OCI-LY1 (cell line): ENCODE measurements around the gene C4orf51.

Source experiments
- H2AFZ ChIP-seq: fragments of 200-600 bp; sonication (generic), shearing (Covaris generic); 2 replicates; pipeline ENCODE4 v1.6.0; 2014; ENCODE audit warnings: antibody characterized with exemption, mild to moderate bottlenecking, low read length
- H3F3A ChIP-seq: fragments of 200-600 bp; sonication (generic), shearing (Covaris generic); 2 replicates; pipeline ENCODE4 v1.6.0; 2014; ENCODE audit warnings: mild to moderate bottlenecking, antibody characterized with exemption, low read length, moderate library complexity; ENCODE audit not compliant: insufficient read depth
- H3K27ac ChIP-seq: fragments of 200-600 bp; sonication (generic); 2 replicates; pipeline ENCODE4 v1.5.1; 2014; ENCODE audit warnings: low read length, mixed run types, mild to moderate bottlenecking, low read depth; ENCODE audit not compliant: poor library complexity, severe bottlenecking
- H3K27me3 ChIP-seq: fragments of 200-600 bp; sonication (generic); 2 replicates; pipeline ENCODE4 v1.6.0; 2014; ENCODE audit warnings: antibody characterized with exemption, mild to moderate bottlenecking, low read length, moderate library complexity; ENCODE audit not compliant: insufficient read depth
- H3K36me3 ChIP-seq: fragments of 200-600 bp; sonication (generic); 2 replicates; pipeline ENCODE4 v1.6.1; 2014; ENCODE audit warnings: mild to moderate bottlenecking, antibody characterized with exemption, low read length, moderate library complexity, mixed read lengths; ENCODE audit not compliant: insufficient read depth
- H3K4me1 ChIP-seq: fragments of 200-600 bp; sonication (generic); 2 replicates; pipeline ENCODE4 v1.5.1; 2014; ENCODE audit warnings: mild to moderate bottlenecking, low read length, moderate library complexity; ENCODE audit not compliant: insufficient read depth, severe bottlenecking
- H3K4me2 ChIP-seq: fragments of 200-600 bp; sonication (generic), shearing (Covaris generic); 2 replicates; pipeline ENCODE4 v1.6.1; 2014; ENCODE audit warnings: low read length
- H3K4me3 ChIP-seq: fragments of 200-600 bp; sonication (generic); 2 replicates; pipeline ENCODE4 v1.5.1; 2014; ENCODE audit warnings: low read length, low read depth, mild to moderate bottlenecking, mixed read lengths; ENCODE audit not compliant: poor library complexity, severe bottlenecking
- H3K79me2 ChIP-seq: fragments of 200-600 bp; shearing (Covaris generic); 2 replicates; pipeline ENCODE4 v1.6.1; 2016; ENCODE audit warnings: mixed run types, low read length, mixed read lengths; ENCODE audit not compliant: insufficient read depth
- H3K9ac ChIP-seq: fragments of 200-600 bp; sonication (generic), shearing (Covaris generic); 2 replicates; pipeline ENCODE4 v1.6.1; 2014; ENCODE audit warnings: mild to moderate bottlenecking, low read length, mixed read lengths
- H3K9me2 ChIP-seq: fragments of 200-600 bp; sonication (generic), shearing (Covaris generic); 2 replicates; pipeline ENCODE4 v1.6.1; 2014; ENCODE audit warnings: low read depth, mild to moderate bottlenecking, low read length, mixed read lengths
- H3K9me3 ChIP-seq: fragments of 200-600 bp; shearing (Covaris generic); 2 replicates; pipeline ENCODE4 v1.6.1; 2014; ENCODE audit warnings: low read length, mixed read lengths
- H4K20me1 ChIP-seq: fragments of 200-600 bp; sonication (generic), shearing (Covaris generic); 2 replicates; pipeline ENCODE4 v1.6.0; 2016; ENCODE audit warnings: mild to moderate bottlenecking, low read length; ENCODE audit not compliant: insufficient read depth
- EZH2 ChIP-seq: fragments of 200-600 bp; sonication (generic), shearing (Covaris generic); IDR thresholded peaks from 2 replicates; pipeline ENCODE4 v1.8.0; 2017; ENCODE audit warnings: borderline replicate concordance, mixed run types, mild to moderate bottlenecking, antibody characterized with exemption, low read length, moderate library complexity, mixed read lengths
- TF ChIP-seq, protein P1 (sequence below): fragments of 200-600 bp; sonication (generic), shearing (Covaris generic); IDR thresholded peaks from 2 replicates; pipeline ENCODE4 v1.5.1; 2017; ENCODE audit warnings: mild to moderate bottlenecking, antibody characterized with exemption, low read length, moderate library complexity, mixed read lengths

Gene C4orf51

DNA sequence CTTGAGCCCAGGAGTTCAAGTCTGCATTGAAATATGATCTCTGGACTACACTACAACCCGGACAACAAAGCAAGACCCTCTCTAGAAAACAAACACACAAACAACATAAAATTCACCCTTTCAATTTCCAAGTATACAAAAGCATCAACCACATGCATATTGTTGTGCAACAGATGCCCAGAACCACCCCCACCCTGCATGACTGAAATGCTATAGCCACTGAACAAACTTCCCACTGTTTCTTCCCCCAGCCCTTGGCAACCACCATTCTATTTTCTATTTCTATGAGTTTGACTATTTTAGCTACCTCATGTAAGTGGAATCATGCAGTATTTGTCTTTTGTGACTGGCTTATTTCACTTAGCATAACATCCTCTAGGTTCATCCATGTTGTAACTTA lies 14.2 kb upstream of the C4orf51 start:
- Histone ChIP-seq H3K4me3 (no peak overlapping the region), H3K27me3 (no peaks in the 10 kb centered on the region; the same call in 1 of the 2 replicates)

DNA sequence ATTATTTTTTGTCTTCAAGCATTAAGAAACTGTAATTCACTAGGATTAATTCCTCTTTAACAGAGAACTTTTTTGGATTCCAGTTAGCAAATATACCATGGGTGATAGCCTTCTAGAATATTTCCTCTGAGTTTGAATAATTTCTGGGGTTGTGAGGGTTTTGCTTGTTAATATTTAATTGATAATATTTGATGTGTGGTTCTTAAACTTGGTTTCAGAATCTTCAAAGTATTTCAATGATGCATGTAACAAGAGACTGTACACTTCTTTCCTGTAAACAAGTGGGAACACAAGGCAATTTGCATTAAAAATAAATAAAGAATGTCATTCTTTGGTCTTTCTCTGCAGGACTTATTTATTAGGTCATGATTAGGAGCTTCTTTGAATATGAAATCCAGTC lies 9.5 kb upstream of the C4orf51 start:
- H3F3A ChIP-seq = no peaks in the 10 kb centered on the region
- H3K4me2 ChIP-seq = no peak overlapping the region
- H3K4me3 ChIP-seq = no peak overlapping the region
- no peaks in the 10 kb centered on the region for H3K9me3 ChIP-seq
- H3K9ac ChIP-seq = no peak overlapping the region
- TF ChIP-seq, protein P1, sequence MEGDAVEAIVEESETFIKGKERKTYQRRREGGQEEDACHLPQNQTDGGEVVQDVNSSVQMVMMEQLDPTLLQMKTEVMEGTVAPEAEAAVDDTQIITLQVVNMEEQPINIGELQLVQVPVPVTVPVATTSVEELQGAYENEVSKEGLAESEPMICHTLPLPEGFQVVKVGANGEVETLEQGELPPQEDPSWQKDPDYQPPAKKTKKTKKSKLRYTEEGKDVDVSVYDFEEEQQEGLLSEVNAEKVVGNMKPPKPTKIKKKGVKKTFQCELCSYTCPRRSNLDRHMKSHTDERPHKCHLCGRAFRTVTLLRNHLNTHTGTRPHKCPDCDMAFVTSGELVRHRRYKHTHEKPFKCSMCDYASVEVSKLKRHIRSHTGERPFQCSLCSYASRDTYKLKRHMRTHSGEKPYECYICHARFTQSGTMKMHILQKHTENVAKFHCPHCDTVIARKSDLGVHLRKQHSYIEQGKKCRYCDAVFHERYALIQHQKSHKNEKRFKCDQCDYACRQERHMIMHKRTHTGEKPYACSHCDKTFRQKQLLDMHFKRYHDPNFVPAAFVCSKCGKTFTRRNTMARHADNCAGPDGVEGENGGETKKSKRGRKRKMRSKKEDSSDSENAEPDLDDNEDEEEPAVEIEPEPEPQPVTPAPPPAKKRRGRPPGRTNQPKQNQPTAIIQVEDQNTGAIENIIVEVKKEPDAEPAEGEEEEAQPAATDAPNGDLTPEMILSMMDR = no peak
- TF ChIP-seq EZH2 = no peak
- H3K4me1 ChIP-seq = no peaks in the 10 kb centered on the region
- no peaks in the 10 kb centered on the region for H3K79me2 ChIP-seq
- H2AFZ ChIP-seq = no peak overlapping the region
- no peaks in the 10 kb centered on the region for H3K9me2 ChIP-seq
- no peak overlapping the region for H3K27ac ChIP-seq
- H3K36me3 ChIP-seq = no peaks in the 10 kb centered on the region
- H3K27me3 ChIP-seq = no peaks in the 10 kb centered on the region; the same call in 1 of the 2 replicates
- H4K20me1 ChIP-seq = no peaks in the 10 kb centered on the region

More for the DNA sequence above, 14.2 kb upstream of the C4orf51 start:
- no peaks in the 10 kb centered on the region for H3K9me2 ChIP-seq
- TF ChIP-seq EZH2 = no peak
- TF ChIP-seq, protein P1 = no peak
- H3K9me3 ChIP-seq = no peaks in the 10 kb centered on the region
- H3K79me2 ChIP-seq = no peaks in the 10 kb centered on the region
- no peak overlapping the region for H3K27ac ChIP-seq
- no peak overlapping the region for H2AFZ ChIP-seq
- H3K36me3 ChIP-seq = no peaks in the 10 kb centered on the region
- H4K20me1 ChIP-seq = no peaks in the 10 kb centered on the region
- no peaks in the 10 kb centered on the region for H3F3A ChIP-seq
- no peak overlapping the region for H3K4me2 ChIP-seq
- H3K4me1 ChIP-seq = no peaks in the 10 kb centered on the region
- H3K9ac ChIP-seq = no peak overlapping the region

DNA sequence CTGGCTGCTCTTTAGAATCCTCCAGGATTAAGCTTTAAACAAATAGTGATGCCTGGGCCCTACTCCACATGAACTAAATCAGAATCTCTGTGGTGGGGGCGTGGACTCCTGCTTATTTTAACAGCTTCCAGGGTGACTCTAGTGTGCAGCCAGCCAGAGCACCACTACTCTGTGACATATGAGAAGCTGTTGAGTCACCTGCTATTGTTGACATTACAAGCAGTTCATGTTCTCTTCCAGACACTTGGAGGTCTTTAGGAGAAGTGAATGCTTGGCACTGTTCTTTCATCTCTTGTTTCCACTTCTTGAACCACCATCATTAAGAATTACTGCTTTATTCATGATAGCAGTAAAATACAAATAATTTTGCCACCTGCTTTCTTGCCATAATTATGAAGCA lies 426 bp upstream of the C4orf51 start:
- TF ChIP-seq, protein P1 = no peak
- no peak for TF ChIP-seq EZH2
- H3K4me2 ChIP-seq = no peak overlapping the region
- H3K9me3 ChIP-seq = no peaks in the 10 kb centered on the region
- no peaks in the 10 kb centered on the region for H3K36me3 ChIP-seq
- H3K79me2 ChIP-seq = no peaks in the 10 kb centered on the region
- H3F3A ChIP-seq = no peaks in the 10 kb centered on the region
- no peak overlapping the region for H2AFZ ChIP-seq
- H3K4me1 ChIP-seq = no peaks in the 10 kb centered on the region
- H3K9ac ChIP-seq = no peak overlapping the region
- no peak overlapping the region for H3K4me3 ChIP-seq
- H3K27ac ChIP-seq = no peak overlapping the region
- no peaks in the 10 kb centered on the region for H3K27me3 ChIP-seq
- H3K9me2 ChIP-seq = no peaks in the 10 kb centered on the region
- no peaks in the 10 kb centered on the region for H4K20me1 ChIP-seq
